ENCODE measurements around the gene YEATS2.
"Not testable (repeated sequence)": the region's sequence is repeated elsewhere in the genome, so short reads cannot be mapped to it uniquely, and the experiment has no call there.

Gene YEATS2

GRCh38 chr3:183697610-183698317 is at the start of gene YEATS2:
TSS of gene YEATS2 (plus strand) at chr3:183697797. CDS start at chr3:183715163, 17,366 bp downstream.
- peak; percentile 70 for DNase-seq

GRCh38 chr3:183650554-183650953 is 47.0 kb upstream of the YEATS2 start:
- no peak for DNase-seq

- DNase-seq = no peak
Observed at GRCh38 chr3:183653209-183654064, 44.2 kb upstream of the YEATS2 start.

- no peak for DNase-seq
Observed at GRCh38 chr3:183654727-183655126, 42.9 kb upstream of the YEATS2 start.

- no peak for DNase-seq
Observed at GRCh38 chr3:183662099-183662498, 35.5 kb upstream of the YEATS2 start.

- no peak for DNase-seq
Observed at GRCh38 chr3:183664913-183665381, 32.6 kb upstream of the YEATS2 start.

GRCh38 chr3:183680061-183680460 is 17.5 kb upstream of the YEATS2 start:
- no peak for DNase-seq

GRCh38 chr3:183687705-183688104 is 9.9 kb upstream of the YEATS2 start:
- DNase-seq = no peak

GRCh38 chr3:183688874-183689273 is 8.7 kb upstream of the YEATS2 start:
- peak; percentile 41 for DNase-seq

- not testable (repeated sequence) for DNase-seq
Observed at GRCh38 chr3:183689621-183690020, 8.0 kb upstream of the YEATS2 start.

GRCh38 chr3:183690402-183690995 is 7.1 kb upstream of the YEATS2 start:
- no peak for DNase-seq

GRCh38 chr3:183692436-183692835 is 5.2 kb upstream of the YEATS2 start:
- DNase-seq = no peak

GRCh38 chr3:183695569-183696364 is 1.8 kb upstream of the YEATS2 start:
- no peak for DNase-seq

- no peak for DNase-seq
Observed at GRCh38 chr3:183697123-183697609, 431 bp upstream of the YEATS2 start.

GRCh38 chr3:183698318-183698751 is 738 bp downstream of the YEATS2 start:
- peak; percentile 31 for DNase-seq

GRCh38 chr3:183698756-183699155 is 1.2 kb downstream of the YEATS2 start:
- peak; percentile 21 for DNase-seq

GRCh38 chr3:183699238-183699947 is 1.8 kb downstream of the YEATS2 start:
- no peak for DNase-seq

- DNase-seq = no peak
Observed at GRCh38 chr3:183701744-183702143, 4.1 kb downstream of the YEATS2 start.

GRCh38 chr3:183703892-183704291 is 6.3 kb downstream of the YEATS2 start:
- not testable (repeated sequence) for DNase-seq

- no peak for DNase-seq
Observed at GRCh38 chr3:183710231-183710630, 12.6 kb downstream of the YEATS2 start.

GRCh38 chr3:183711516-183711915 is 13.9 kb downstream of the YEATS2 start:
- DNase-seq = no peak

- DNase-seq = no peak
Observed at GRCh38 chr3:183714622-183715021, 17.0 kb downstream of the YEATS2 start.

All from hematopoietic multipotent progenitor cell treated with erythropoietin and hydrocortisone succinate and interleukin-3 and kit ligand, for 8 days (in vitro differentiated cells).